ENCODE measurements around the gene C7orf25.

- no peak for TF ChIP-seq CTCF (IDR thresholded peaks at IDR 0.05)
- no peak for TF ChIP-seq POLR2AphosphoS5 (IDR thresholded peaks at IDR 0.05)
- no peak for TF ChIP-seq POLR2A (IDR thresholded peaks at IDR 0.05)
- no peak for TF ChIP-seq EP300 (IDR thresholded peaks at IDR 0.05)
Observed at GRCh38 chr7:42886893-42887505, 24.9 kb downstream of the C7orf25 start.
